ENCODE measurements around the gene PLET1. TPM values are rescaled to one million over a fixed set of nuclear protein-coding genes. Genes with fewer than 3 reads are reported as not detected.

Gene PLET1
- total and polyA plus RNA-seq, 2 donors (not counting 3 experiments of a cell fraction or from before 2014, with no cell fraction given), result not detected

GRCh38 chr11:112308651-112309050 is 48.0 kb upstream of the PLET1 start:
- H3K27me3 ChIP-seq (ENCODE audit: control insufficient read depth in 2 of 2, insufficient read depth in 2 of 2, low read length in 2 of 2), result no peaks in the 10 kb centered on the region
- intact Hi-C loops (cut with micrococcal nuclease), result no loop called here
- H3K9me1 ChIP-seq (replicated peaks; ENCODE audit: control insufficient read depth, extremely low read depth, insufficient read depth, low read length), result no peaks in the 10 kb centered on the region
- H3K27ac ChIP-seq (ENCODE audit: insufficient read depth, low read depth, low read length), result no peak overlapping the region
- no peaks in the 10 kb centered on the region for H4K20me1 ChIP-seq (replicated peaks; ENCODE audit: control insufficient read depth, extremely low read depth, insufficient read depth, low read length)
- POLR2A ChIA-PET, result no interaction called here
- no peaks in the 10 kb centered on the region for H3K79me2 ChIP-seq (ENCODE audit: control insufficient read depth, insufficient read depth, low read length)
- CTCF ChIA-PET, result no interaction called here
- no peak overlapping the region for H3K9ac ChIP-seq (replicated peaks; ENCODE audit: extremely low read depth, insufficient read depth, low read length)
- FAIRE-seq (no peak), DNase-seq (ENCODE audit: low read depth, low spot score) (no peak)
- H3K36me3 ChIP-seq (ENCODE audit: control insufficient read depth in 2 of 2, extremely low read depth in 1 of 2, insufficient read depth in 2 of 2, low read length in 2 of 2), result no peaks in the 10 kb centered on the region
- BruUV-seq (replicated peaks), result no TSS peak
- no peak overlapping the region for H3K4me2 ChIP-seq (ENCODE audit: insufficient read depth, low read length)
- peaks cover 4% of the 10 kb centered on the region for H3K4me1 ChIP-seq (ENCODE audit: control insufficient read depth, extremely low read depth, insufficient read depth, low read length)
- H3K4me3 ChIP-seq (replicated peaks in 1 of 3; ENCODE audit: insufficient read depth in 1 of 3, low read depth in 1 of 3, low read length in 3 of 3), result no peak overlapping the region
- H3K9me3 ChIP-seq (replicated peaks; ENCODE audit: control insufficient read depth, insufficient read depth, low read length), result no peaks in the 10 kb centered on the region
- TF ChIP-seq GATA2 (IDR thresholded peaks at IDR 0.05; ENCODE audit: insufficient read depth, insufficient read length, low read depth, low read length) (no peak), POLR2A (IDR thresholded peaks at IDR 0.05; ENCODE audit: low read depth, low read length) (no peak), FOS (IDR thresholded peaks at IDR 0.05; ENCODE audit: borderline replicate concordance, insufficient read depth, low read length) (no peak), MYC (IDR thresholded peaks at IDR 0.05; ENCODE audit: low read depth, low read length) (no peak), EZH2 (IDR thresholded peaks at IDR 0.05; ENCODE audit: borderline replicate concordance, low read depth, low read length, severe bottlenecking) (no peak), JUN (IDR thresholded peaks at IDR 0.05; ENCODE audit: borderline replicate concordance, insufficient read depth, insufficient read length, low read depth) (no peak), POLR2AphosphoS5 (IDR thresholded peaks at IDR 0.05; ENCODE audit: insufficient read depth, low read depth, low read length) (no peak), MAX (IDR thresholded peaks at IDR 0.05; ENCODE audit: insufficient read depth, insufficient read length) (no peak), CTCF (IDR thresholded peaks at IDR 0.05; ENCODE audit: extremely low read depth in 1 of 2, insufficient read depth in 1 of 2, low read depth in 1 of 2, low read length in 2 of 2) (no peak)
- dilution Hi-C loops (cut with MboI; ENCODE audit: extremely low pct_ligation_motif_present, low sequenced_read_pairs), result no loop called here
- no peak overlapping the region for H2AFZ ChIP-seq (ENCODE audit: low read depth, low read length)

Data from endothelial cell of umbilical vein (primary cell).